Measurements from ENCODE around the gene EDEM3. TPM values are rescaled to one million over a fixed set of nuclear protein-coding genes. Genes with fewer than 3 reads are reported as not detected.

EDEM3 gene
- total RNA-seq, 1 donor from 2014 or later, result 45.5 TPM

GRCh38 chr1:184696403-184696802, 58.3 kb downstream of the EDEM3 start:
- H3K36me3 ChIP-seq, result peaks cover 61% of the 10 kb centered on the region
- no peaks in the 10 kb centered on the region for H3K27me3 ChIP-seq (ENCODE audit: low read depth)
- no peaks in the 10 kb centered on the region for H3K9me3 ChIP-seq
- no peak overlapping the region for H3K27ac ChIP-seq
- H3K4me3 ChIP-seq, result no peak overlapping the region
- no peaks in the 10 kb centered on the region for H3K4me1 ChIP-seq
- DNase-seq (no peak), ATAC-seq (no peak)
- TF ChIP-seq CTCF (IDR thresholded peaks at IDR 0.05), result no peak
- intact Hi-C loops (cut with DNase I), result no loop called here

DNA sequence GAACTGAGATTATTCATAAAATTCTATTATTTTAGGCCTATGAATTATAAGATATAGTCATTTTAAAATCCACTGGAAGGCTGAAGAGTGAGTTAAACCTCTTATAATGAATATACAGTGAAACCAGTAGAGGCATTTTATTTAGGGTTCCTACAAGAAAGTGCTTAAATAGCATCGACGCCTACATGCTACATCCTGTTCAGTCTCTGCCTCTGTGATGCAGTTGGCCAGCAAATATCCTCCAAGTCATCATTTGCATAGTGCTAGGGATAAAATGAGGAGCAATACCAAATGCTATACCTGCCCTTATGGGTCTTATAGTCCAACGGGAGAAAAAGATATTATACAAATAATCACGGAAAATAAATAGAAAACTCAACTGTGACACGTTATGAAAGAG, 59.6 kb downstream of the EDEM3 start:
- no peak for TF ChIP-seq CTCF (IDR thresholded peaks at IDR 0.05)
- Histone ChIP-seq H3K4me3 (no peak overlapping the region), H3K9me3 (no peaks in the 10 kb centered on the region), H3K27ac (no peak overlapping the region), H3K27me3 (ENCODE audit: low read depth) (no peaks in the 10 kb centered on the region), H3K36me3 (peaks cover 47% of the 10 kb centered on the region), H3K4me1 (no peaks in the 10 kb centered on the region)
- DNase-seq (no peak), ATAC-seq (no peak)
- intact Hi-C loops (cut with DNase I), result no loop called here

DNA sequence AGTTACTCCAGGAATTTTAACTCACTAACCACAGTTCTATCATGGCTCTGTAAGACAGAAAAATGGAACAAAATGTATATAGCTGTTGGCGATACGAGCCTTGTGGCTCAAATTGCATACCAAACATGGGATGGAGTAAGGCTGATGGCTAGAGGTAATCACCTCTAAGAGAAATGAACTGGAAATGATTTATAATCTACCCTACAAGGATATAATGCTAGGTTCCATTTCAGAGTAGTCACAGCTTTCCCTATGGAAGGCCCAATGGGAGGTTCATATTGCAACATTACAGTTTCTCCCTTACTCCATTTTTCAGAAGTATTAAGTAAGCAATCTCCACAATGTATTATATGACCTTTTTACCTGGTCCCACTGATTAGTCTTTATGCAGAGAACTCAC, 61.6 kb downstream of the EDEM3 start:
- no peak for TF ChIP-seq CTCF (IDR thresholded peaks at IDR 0.05)
- Histone ChIP-seq H3K9me3 (no peaks in the 10 kb centered on the region), H3K4me1 (no peaks in the 10 kb centered on the region), H3K27me3 (ENCODE audit: low read depth) (no peaks in the 10 kb centered on the region), H3K36me3 (peaks cover 37% of the 10 kb centered on the region), H3K4me3 (no peak overlapping the region), H3K27ac (no peak overlapping the region)
- DNase-seq (no peak), ATAC-seq (no peak)
- intact Hi-C loops (cut with DNase I), result no loop called here

DNA sequence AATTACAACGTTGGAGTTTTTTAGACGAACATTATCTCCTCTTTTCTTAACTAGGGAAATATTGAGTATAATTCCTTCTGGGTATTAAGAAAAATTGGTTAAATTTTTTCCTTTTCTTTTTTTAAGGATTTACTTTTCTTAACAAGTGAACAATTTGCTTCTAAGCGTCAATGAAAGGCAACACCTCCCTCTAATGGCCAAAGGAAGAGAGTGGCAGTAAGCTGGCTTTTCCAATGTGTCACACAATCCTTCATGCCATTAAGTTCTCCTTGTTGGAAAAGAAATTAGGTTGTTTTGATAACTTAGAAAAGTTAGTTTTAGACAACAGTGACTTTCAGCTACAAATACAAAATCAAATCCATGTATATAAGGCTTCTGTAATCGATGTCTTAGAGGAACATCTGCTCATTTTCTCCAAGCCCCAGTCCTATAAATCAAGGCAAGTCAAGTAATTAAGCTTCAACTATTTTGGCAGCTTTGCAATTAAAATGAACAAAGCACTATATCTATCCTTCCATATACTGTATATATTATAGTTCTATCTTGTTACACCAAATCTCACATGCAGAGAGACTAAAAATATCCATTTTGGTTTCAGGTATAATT, 62.8 kb downstream of the EDEM3 start:
- DNase-seq, result no peak
- H3K27me3 ChIP-seq (ENCODE audit: low read depth), result no peaks in the 10 kb centered on the region
- intact Hi-C loops (cut with DNase I), result no loop called here
- TF ChIP-seq CTCF (IDR thresholded peaks at IDR 0.05), result peak; percentile 76
- no peak for ATAC-seq
- no peak overlapping the region for H3K4me3 ChIP-seq
- no peak overlapping the region for H3K27ac ChIP-seq
- no peaks in the 10 kb centered on the region for H3K4me1 ChIP-seq
- H3K9me3 ChIP-seq, result no peaks in the 10 kb centered on the region
- peaks cover 37% of the 10 kb centered on the region for H3K36me3 ChIP-seq

GRCh38 chr1:184686540-184686939, 68.1 kb downstream of the EDEM3 start:
- intact Hi-C loops (cut with DNase I), result no loop called here
- no peak for TF ChIP-seq CTCF (IDR thresholded peaks at IDR 0.05)
- no peak for ATAC-seq
- Histone ChIP-seq H3K36me3 (no peaks in the 10 kb centered on the region), H3K27ac (no peak overlapping the region), H3K27me3 (ENCODE audit: low read depth) (no peaks in the 10 kb centered on the region), H3K4me3 (no peak overlapping the region), H3K4me1 (no peaks in the 10 kb centered on the region), H3K9me3 (peaks cover 3% of the 10 kb centered on the region)
- DNase-seq, result no peak

Measured in lower lobe of right lung (tissue), 2 donors.